ACC112 (cell line): Measurements from ENCODE around the gene LONP2.

Experiments used
- H2AFZ ChIP-seq: fragments of 200-600 bp; sonication (generic); one replicate; pipeline ENCODE4 v1.6.0; 2017; ENCODE audit warnings: antibody characterized with exemption, low read length; ENCODE audit not compliant: unreplicated experiment
- H3K27ac ChIP-seq: fragments of 200-600 bp; sonication (generic); 2 replicates; pipeline ENCODE4 v1.5.1; 2014; ENCODE audit warnings: low read depth, mild to moderate bottlenecking, antibody characterized with exemption, low read length, moderate library complexity
- H3K27me3 ChIP-seq: fragments of 200-600 bp; sonication (generic); 2 replicates; pipeline ENCODE4 v1.6.1; 2014; ENCODE audit warnings: mild to moderate bottlenecking, antibody characterized with exemption, low read length, moderate library complexity, mixed read lengths; ENCODE audit not compliant: insufficient read depth
- H3K36me3 ChIP-seq: fragments of 200-600 bp; sonication (generic); 2 replicates; pipeline ENCODE4 v1.6.1; 2016; ENCODE audit warnings: mild to moderate bottlenecking, antibody characterized with exemption, low read length, moderate library complexity, mixed read lengths; ENCODE audit not compliant: insufficient read depth
- H3K4me1 ChIP-seq: fragments of 200-600 bp; sonication (generic); one replicate; pipeline ENCODE4 v1.6.1; 2016; ENCODE audit warnings: low read length, mixed read lengths; ENCODE audit not compliant: insufficient read depth, unreplicated experiment, control insufficient read depth
- H3K4me3 ChIP-seq: fragments of 200-600 bp; sonication (generic); 2 replicates; pipeline ENCODE4 v1.5.1; 2014; ENCODE audit warnings: mild to moderate bottlenecking, low read depth, low read length
- H3K79me2 ChIP-seq: fragments of 200-600 bp; sonication (generic); one replicate; pipeline ENCODE4 v1.6.0; 2016; ENCODE audit warnings: low read length; ENCODE audit not compliant: control insufficient read depth, unreplicated experiment, insufficient read depth

Gene LONP2

GRCh38 chr16:48318630-48319029 is 74.5 kb downstream of the LONP2 start:
- Histone ChIP-seq H3K36me3 (no peaks in the 10 kb centered on the region), H3K27me3 (no peaks in the 10 kb centered on the region), H3K79me2 (no peaks in the 10 kb centered on the region), H2AFZ (no peak overlapping the region), H3K4me3 (no peak overlapping the region), H3K27ac (no peak overlapping the region), H3K4me1 (peaks cover 26% of the 10 kb centered on the region)

DNA sequence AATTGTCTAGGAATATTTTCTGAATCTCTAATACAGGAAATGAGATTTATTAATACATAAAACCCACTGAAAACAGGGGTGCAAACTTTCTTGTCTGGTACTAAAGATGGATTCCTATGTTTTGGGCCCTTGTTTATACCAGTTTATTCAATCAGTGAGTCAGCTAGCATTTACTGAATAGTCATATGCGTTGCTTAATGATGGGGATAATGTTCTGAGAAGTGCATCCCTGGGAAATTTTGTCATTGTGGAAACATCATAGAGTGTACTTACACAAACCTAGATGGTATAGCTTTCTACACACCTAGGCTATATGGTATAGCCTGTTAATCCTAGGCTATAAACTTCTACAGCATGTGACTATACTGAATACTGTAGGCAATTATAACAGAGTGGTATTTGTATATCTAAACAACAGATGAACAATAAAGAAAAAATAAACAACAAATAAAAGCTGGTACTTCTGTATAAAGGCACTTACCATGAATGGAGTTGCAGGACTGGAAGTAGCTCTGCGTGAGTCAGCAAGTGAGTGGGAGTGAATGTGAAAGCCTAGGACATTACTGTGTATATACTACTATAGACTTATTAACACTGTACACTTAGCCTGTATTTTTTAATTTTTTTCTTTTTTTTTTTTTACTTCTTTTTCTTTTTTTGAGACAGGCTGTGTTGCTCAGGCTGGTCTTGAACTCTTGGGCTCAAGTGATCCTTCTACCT is 77.4 kb downstream of the LONP2 start:
- H3K79me2 ChIP-seq, result no peaks in the 10 kb centered on the region
- no peak overlapping the region for H2AFZ ChIP-seq
- H3K27me3 ChIP-seq, result no peaks in the 10 kb centered on the region
- peaks cover 26% of the 10 kb centered on the region for H3K4me1 ChIP-seq
- H3K4me3 ChIP-seq, result no peak overlapping the region
- no peaks in the 10 kb centered on the region for H3K36me3 ChIP-seq
- peak overlapping the region; percentile 75 for H3K27ac ChIP-seq

DNA sequence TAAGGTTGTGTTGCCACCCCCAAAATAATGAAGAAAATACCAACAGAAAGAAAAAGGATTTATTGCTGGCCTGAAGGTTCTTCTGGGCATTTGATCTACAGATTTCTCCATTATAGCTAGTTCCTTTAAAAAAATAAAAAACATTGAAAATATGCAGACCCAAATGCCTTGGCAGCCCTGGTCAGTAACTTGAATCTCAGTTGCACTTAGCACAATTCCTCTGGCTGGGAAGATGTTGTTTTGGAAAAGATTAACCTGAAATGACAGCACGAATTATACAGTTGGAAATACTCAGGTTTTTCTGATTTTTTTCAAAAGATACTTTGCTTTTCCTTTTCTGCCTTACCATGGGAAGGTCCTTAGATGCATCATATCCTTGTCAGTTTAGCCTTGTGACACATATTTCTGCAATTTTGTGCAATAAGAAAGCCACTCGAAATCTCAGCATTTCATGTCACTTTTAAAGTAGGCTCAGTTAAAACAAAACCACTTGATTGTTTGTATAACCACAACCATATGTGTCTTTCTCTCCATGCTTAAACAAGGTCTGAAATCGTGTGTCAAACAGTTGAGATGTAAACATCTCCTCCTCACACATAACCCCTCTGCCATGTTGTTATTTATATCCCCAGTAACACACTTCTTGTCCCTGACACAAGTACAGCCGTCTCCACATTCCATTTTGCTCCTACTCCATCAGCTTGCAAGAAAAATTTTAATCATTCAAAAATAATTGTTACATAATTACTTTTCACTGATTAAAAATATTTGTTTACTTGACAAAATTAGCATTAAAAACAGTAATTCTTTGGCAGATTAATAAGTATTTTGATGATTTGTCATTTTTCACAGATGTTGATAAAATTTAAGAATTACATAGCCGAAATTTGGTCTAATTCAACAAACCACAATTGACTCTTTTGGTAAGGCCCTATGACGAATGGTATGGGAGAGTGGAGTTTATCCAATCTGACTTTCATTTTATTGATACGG is 80.0 kb downstream of the LONP2 start:
- H3K36me3 ChIP-seq, result no peaks in the 10 kb centered on the region
- no peak overlapping the region for H3K4me3 ChIP-seq
- H3K4me1 ChIP-seq, result peaks cover 10% of the 10 kb centered on the region
- H3K27ac ChIP-seq, result no peak overlapping the region
- no peak overlapping the region for H2AFZ ChIP-seq
- H3K79me2 ChIP-seq, result no peaks in the 10 kb centered on the region
- no peaks in the 10 kb centered on the region for H3K27me3 ChIP-seq

- H3K27ac ChIP-seq, result no peak overlapping the region
- no peaks in the 10 kb centered on the region for H3K27me3 ChIP-seq
- no peak overlapping the region for H2AFZ ChIP-seq
- H3K4me1 ChIP-seq, result no peaks in the 10 kb centered on the region
- H3K79me2 ChIP-seq, result no peaks in the 10 kb centered on the region
- H3K36me3 ChIP-seq, result no peaks in the 10 kb centered on the region
- H3K4me3 ChIP-seq, result no peak overlapping the region
Observed at GRCh38 chr16:48326915-48327314, 82.8 kb downstream of the LONP2 start.

- H3K79me2 ChIP-seq, result no peaks in the 10 kb centered on the region
- H3K4me1 ChIP-seq, result no peaks in the 10 kb centered on the region
- no peaks in the 10 kb centered on the region for H3K36me3 ChIP-seq
- H3K27me3 ChIP-seq, result no peaks in the 10 kb centered on the region
- no peak overlapping the region for H3K4me3 ChIP-seq
- H3K27ac ChIP-seq, result no peak overlapping the region
- H2AFZ ChIP-seq, result no peak overlapping the region
Observed at GRCh38 chr16:48329138-48329537, 85.0 kb downstream of the LONP2 start.

- Histone ChIP-seq H3K36me3 (peaks cover 9% of the 10 kb centered on the region; the same call in 1 of the 2 replicates), H3K27me3 (no peaks in the 10 kb centered on the region), H3K4me3 (no peak overlapping the region), H3K4me1 (no peaks in the 10 kb centered on the region), H2AFZ (no peak overlapping the region), H3K79me2 (no peaks in the 10 kb centered on the region), H3K27ac (no peak overlapping the region)
Observed at GRCh38 chr16:48330189-48330840, 86.2 kb downstream of the LONP2 start.

GRCh38 chr16:48330841-48331192 is 86.7 kb downstream of the LONP2 start:
- H3K27me3 ChIP-seq, result no peaks in the 10 kb centered on the region

GRCh38 chr16:48332978-48333377 is 88.9 kb downstream of the LONP2 start:
- Histone ChIP-seq H3K4me1 (peaks cover 7% of the 10 kb centered on the region), H3K27ac (no peak overlapping the region), H3K27me3 (no peaks in the 10 kb centered on the region), H2AFZ (no peak overlapping the region), H3K4me3 (no peak overlapping the region), H3K36me3 (peaks cover 13% of the 10 kb centered on the region), H3K79me2 (no peaks in the 10 kb centered on the region)

More at GRCh38 chr16:48330841-48331192, 86.7 kb downstream of the LONP2 start:
- Histone ChIP-seq H3K79me2 (no peaks in the 10 kb centered on the region), H3K36me3 (peaks cover 13% of the 10 kb centered on the region), H3K27ac (no peak overlapping the region), H2AFZ (no peak overlapping the region), H3K4me3 (no peak overlapping the region), H3K4me1 (peaks cover 3% of the 10 kb centered on the region)

- no peaks in the 10 kb centered on the region for H3K79me2 ChIP-seq
- no peak overlapping the region for H3K27ac ChIP-seq
- no peaks in the 10 kb centered on the region for H3K27me3 ChIP-seq
- peaks cover 7% of the 10 kb centered on the region for H3K4me1 ChIP-seq
- no peak overlapping the region for H2AFZ ChIP-seq
- H3K4me3 ChIP-seq, result no peak overlapping the region
- H3K36me3 ChIP-seq, result peaks cover 17% of the 10 kb centered on the region
Observed at GRCh38 chr16:48334325-48334724, 90.2 kb downstream of the LONP2 start.

GRCh38 chr16:48335961-48336360 is 91.9 kb downstream of the LONP2 start:
- Histone ChIP-seq H3K4me1 (peaks cover 7% of the 10 kb centered on the region), H3K4me3 (no peak overlapping the region), H2AFZ (no peak overlapping the region), H3K36me3 (peaks cover 17% of the 10 kb centered on the region), H3K27me3 (no peaks in the 10 kb centered on the region), H3K27ac (no peak overlapping the region), H3K79me2 (no peaks in the 10 kb centered on the region)
